Measurements from ENCODE around the gene CGB8. TPM values are rescaled to one million over a fixed set of nuclear protein-coding genes. Genes with fewer than 3 reads are reported as not detected.
A peak's percentile ranks its signal among the peaks of the same experiment; 100 is the strongest.
"Not testable (repeated sequence)": the region's sequence is repeated elsewhere in the genome, so short reads cannot be mapped to it uniquely, and the experiment has no call there.

The CGB8 gene
- total RNA-seq, 1 donor from 2014 or later: not detected

- TF ChIP-seq CTCF (IDR thresholded peaks at IDR 0.05; ENCODE audit: unreplicated experiment): peak; percentile 17
- Mint-ChIP-seq H3K27ac (no peak overlapping the region), H3K4me3 (peak overlapping the region; percentile 70), H3K4me1 (peaks cover 18% of the 10 kb centered on the region), H3K36me3 (peaks cover 4% of the 10 kb centered on the region), H3K9me3 (no peaks in the 10 kb centered on the region), H3K27me3 (ENCODE audit: low read depth) (peaks cover 26% of the 10 kb centered on the region)
- peak in 1 of 2 experiments; percentile 72 for DNase-seq (ENCODE audit: low spot score in 2 of 2, unreplicated experiment in 2 of 2)
These were observed 7.4 kb upstream of the CGB8 start for GRCh38 chr19:49056101-49056901.

GRCh38 chr19:49050376-49051033 lies 1.6 kb upstream of the CGB8 start:
- not testable (repeated sequence) for H3K4me1 Mint-ChIP-seq; DNase-seq (ENCODE audit: low spot score in 2 of 2, unreplicated experiment in 2 of 2); H3K36me3 Mint-ChIP-seq; H3K9me3 Mint-ChIP-seq; H3K27ac Mint-ChIP-seq; H3K4me3 Mint-ChIP-seq; H3K27me3 Mint-ChIP-seq (ENCODE audit: low read depth)

- not testable (repeated sequence) for H3K4me1 Mint-ChIP-seq; H3K27ac Mint-ChIP-seq; H3K36me3 Mint-ChIP-seq; H3K27me3 Mint-ChIP-seq (ENCODE audit: low read depth); H3K9me3 Mint-ChIP-seq; H3K4me3 Mint-ChIP-seq; DNase-seq (ENCODE audit: low spot score in 2 of 2, unreplicated experiment in 2 of 2)
These were observed 923 bp upstream of the CGB8 start for GRCh38 chr19:49049834-49050233.

GRCh38 chr19:49043548-49043947 lies 5.4 kb downstream of the CGB8 start, which contains the start of gene CGB5:
CGB5 (plus strand) TSS chr19:49043848; CDS start chr19:49044210, 362 bp downstream.
- H3K27me3 Mint-ChIP-seq (ENCODE audit: low read depth); H3K4me1 Mint-ChIP-seq; H3K4me3 Mint-ChIP-seq; DNase-seq (ENCODE audit: low spot score in 2 of 2, unreplicated experiment in 2 of 2); H3K27ac Mint-ChIP-seq; H3K9me3 Mint-ChIP-seq; H3K36me3 Mint-ChIP-seq: not testable (repeated sequence)

- not testable (repeated sequence) for H3K27ac Mint-ChIP-seq; DNase-seq (ENCODE audit: low spot score in 2 of 2, unreplicated experiment in 2 of 2); H3K4me1 Mint-ChIP-seq; H3K36me3 Mint-ChIP-seq; H3K9me3 Mint-ChIP-seq; H3K27me3 Mint-ChIP-seq (ENCODE audit: low read depth); H3K4me3 Mint-ChIP-seq
These were observed 6.2 kb downstream of the CGB8 start for GRCh38 chr19:49042666-49043065.

- H3K27me3 Mint-ChIP-seq (ENCODE audit: low read depth): peaks cover 2% of the 10 kb centered on the region
- DNase-seq (ENCODE audit: low spot score in 2 of 2, unreplicated experiment in 2 of 2): no peak
- H3K4me1 Mint-ChIP-seq: no peaks in the 10 kb centered on the region
- no peak for TF ChIP-seq CTCF (IDR thresholded peaks at IDR 0.05; ENCODE audit: unreplicated experiment)
- H3K27ac Mint-ChIP-seq: no peak overlapping the region
- H3K4me3 Mint-ChIP-seq: no peak overlapping the region
- no peaks in the 10 kb centered on the region for H3K9me3 Mint-ChIP-seq
- no peaks in the 10 kb centered on the region for H3K36me3 Mint-ChIP-seq
These were observed 6.7 kb downstream of the CGB8 start for GRCh38 chr19:49042177-49042576.

- not testable (repeated sequence) for H3K9me3 Mint-ChIP-seq; H3K4me3 Mint-ChIP-seq; DNase-seq (ENCODE audit: low spot score in 2 of 2, unreplicated experiment in 2 of 2); H3K27me3 Mint-ChIP-seq (ENCODE audit: low read depth); H3K27ac Mint-ChIP-seq; H3K36me3 Mint-ChIP-seq; H3K4me1 Mint-ChIP-seq
These were observed 9.2 kb downstream of the CGB8 start for GRCh38 chr19:49039736-49040135.

- not testable (repeated sequence) for H3K4me3 Mint-ChIP-seq; H3K36me3 Mint-ChIP-seq; DNase-seq (ENCODE audit: low spot score in 2 of 2, unreplicated experiment in 2 of 2); H3K27ac Mint-ChIP-seq; H3K9me3 Mint-ChIP-seq; H3K4me1 Mint-ChIP-seq; H3K27me3 Mint-ChIP-seq (ENCODE audit: low read depth)
These were observed 10.2 kb downstream of the CGB8 start for GRCh38 chr19:49038557-49039276.

GRCh38 chr19:49038111-49038510 lies 10.8 kb downstream of the CGB8 start:
- not testable (repeated sequence) for H3K36me3 Mint-ChIP-seq

More at GRCh38 chr19:49038111-49038510, 10.8 kb downstream of the CGB8 start:
- H3K27me3 Mint-ChIP-seq (ENCODE audit: low read depth); H3K4me1 Mint-ChIP-seq; DNase-seq (ENCODE audit: low spot score in 2 of 2, unreplicated experiment in 2 of 2); H3K27ac Mint-ChIP-seq; H3K9me3 Mint-ChIP-seq; H3K4me3 Mint-ChIP-seq: not testable (repeated sequence)
